ENCODE measurements around the gene FBRS.
A peak's percentile ranks its signal among the peaks of the same experiment; 100 is the strongest.

The FBRS gene

GRCh38 chr16:30650369-30651123, 7.7 kb upstream of the FBRS start, which contains the start of gene PRR14:
TSS of gene PRR14 (plus strand) at chr16:30650960. CDS start at chr16:30651646, 686 bp downstream.
- H3K27me3 Mint-ChIP-seq (ENCODE audit: low read depth, poor library complexity): peaks cover 29% of the 10 kb centered on the region
- TF ChIP-seq CTCF (IDR thresholded peaks at IDR 0.05): no peak
- peak; percentile 99 for DNase-seq
- peaks cover 9% of the 10 kb centered on the region for H3K36me3 Mint-ChIP-seq (ENCODE audit: low read depth)
- peaks cover 21% of the 10 kb centered on the region for H3K4me1 Mint-ChIP-seq
- peak within 1 kb of the TSS; percentile 98 for H3K27ac Mint-ChIP-seq
- H3K4me3 Mint-ChIP-seq: peak within 1 kb of the TSS; percentile 98
- no peaks in the 10 kb centered on the region for H3K9me3 Mint-ChIP-seq

GRCh38 chr16:30651124-30652004, 6.9 kb upstream of the FBRS start:
- H3K36me3 Mint-ChIP-seq (ENCODE audit: low read depth): peaks cover 17% of the 10 kb centered on the region
- peaks cover 22% of the 10 kb centered on the region for H3K27me3 Mint-ChIP-seq (ENCODE audit: low read depth, poor library complexity)
- H3K27ac Mint-ChIP-seq: peak overlapping the region; percentile 98
- peak; percentile 61 for DNase-seq
- peak; percentile 51 for TF ChIP-seq CTCF (IDR thresholded peaks at IDR 0.05)
- H3K9me3 Mint-ChIP-seq: no peaks in the 10 kb centered on the region
- H3K4me3 Mint-ChIP-seq: peak overlapping the region; percentile 98
- peaks cover 23% of the 10 kb centered on the region for H3K4me1 Mint-ChIP-seq

- Mint-ChIP-seq H3K4me1 (peaks cover 25% of the 10 kb centered on the region), H3K4me3 (peak overlapping the region; percentile 87), H3K36me3 (ENCODE audit: low read depth) (peaks cover 19% of the 10 kb centered on the region), H3K9me3 (no peaks in the 10 kb centered on the region), H3K27me3 (ENCODE audit: low read depth, poor library complexity) (peaks cover 16% of the 10 kb centered on the region), H3K27ac (peak overlapping the region; percentile 5)
- DNase-seq: no peak
- TF ChIP-seq CTCF (IDR thresholded peaks at IDR 0.05): no peak
Observed at GRCh38 chr16:30652005-30652296, 6.3 kb upstream of the FBRS start.

- H3K27me3 Mint-ChIP-seq (ENCODE audit: low read depth, poor library complexity): peaks cover 11% of the 10 kb centered on the region
- peaks cover 19% of the 10 kb centered on the region for H3K36me3 Mint-ChIP-seq (ENCODE audit: low read depth)
- no peak for TF ChIP-seq CTCF (IDR thresholded peaks at IDR 0.05)
- no peaks in the 10 kb centered on the region for H3K9me3 Mint-ChIP-seq
- H3K4me1 Mint-ChIP-seq: peaks cover 33% of the 10 kb centered on the region
- DNase-seq: no peak
- H3K27ac Mint-ChIP-seq: no peak overlapping the region
- H3K4me3 Mint-ChIP-seq: peak overlapping the region; percentile 87
Observed at GRCh38 chr16:30652718-30653117, 5.5 kb upstream of the FBRS start.

- no peaks in the 10 kb centered on the region for H3K27me3 Mint-ChIP-seq (ENCODE audit: low read depth, poor library complexity)
- TF ChIP-seq CTCF (IDR thresholded peaks at IDR 0.05): no peak
- peaks cover 33% of the 10 kb centered on the region for H3K4me1 Mint-ChIP-seq
Observed at GRCh38 chr16:30654856-30655255, 3.4 kb upstream of the FBRS start.

More at GRCh38 chr16:30654856-30655255, 3.4 kb upstream of the FBRS start:
- DNase-seq: no peak
- Mint-ChIP-seq H3K9me3 (no peaks in the 10 kb centered on the region), H3K27ac (no peak overlapping the region), H3K36me3 (ENCODE audit: low read depth) (peaks cover 19% of the 10 kb centered on the region), H3K4me3 (no peak overlapping the region)
